ENCODE measurements around the gene RNF141.

The RNF141 gene

GRCh38 chr11:10540915-10541560, at the start of gene RNF141:
TSS of gene RNF141 (minus strand) at chr11:10541187. CDS start at chr11:10534158, 7,029 bp downstream.
- peak within 1 kb of the TSS; percentile 85 for H3K4me3 ChIP-seq (ENCODE audit: control insufficient read depth, low read depth, low read length)
- peak; percentile 62 for TF ChIP-seq CTCF (conservative IDR thresholded peaks at IDR 0.05; ENCODE audit: control insufficient read depth, insufficient read depth, low read depth, low read length)
- peak; percentile 83 for DNase-seq (ENCODE audit: low read depth)

- DNase-seq (ENCODE audit: low read depth): no peak
- H3K4me3 ChIP-seq (ENCODE audit: control insufficient read depth, low read depth, low read length): no peak overlapping the region
- TF ChIP-seq CTCF (conservative IDR thresholded peaks at IDR 0.05; ENCODE audit: control insufficient read depth, insufficient read depth, low read depth, low read length): no peak
Measured at GRCh38 chr11:10590218-10590915, 49.4 kb upstream of the RNF141 start.

- no peak for DNase-seq (ENCODE audit: low read depth)
- no peak for TF ChIP-seq CTCF (conservative IDR thresholded peaks at IDR 0.05; ENCODE audit: control insufficient read depth, insufficient read depth, low read depth, low read length)
- no peak overlapping the region for H3K4me3 ChIP-seq (ENCODE audit: control insufficient read depth, low read depth, low read length)
Measured at GRCh38 chr11:10588904-10589303, 47.9 kb upstream of the RNF141 start.

GRCh38 chr11:10587995-10588394, 47.0 kb upstream of the RNF141 start:
- no peak for TF ChIP-seq CTCF (conservative IDR thresholded peaks at IDR 0.05; ENCODE audit: control insufficient read depth, insufficient read depth, low read depth, low read length)
- DNase-seq (ENCODE audit: low read depth): no peak
- H3K4me3 ChIP-seq (ENCODE audit: control insufficient read depth, low read depth, low read length): no peak overlapping the region

- no peak overlapping the region for H3K4me3 ChIP-seq (ENCODE audit: control insufficient read depth, low read depth, low read length)
- TF ChIP-seq CTCF (conservative IDR thresholded peaks at IDR 0.05; ENCODE audit: control insufficient read depth, insufficient read depth, low read depth, low read length): no peak
- DNase-seq (ENCODE audit: low read depth): no peak
Measured at GRCh38 chr11:10587388-10587787, 46.4 kb upstream of the RNF141 start.

- DNase-seq (ENCODE audit: low read depth): no peak
- TF ChIP-seq CTCF (conservative IDR thresholded peaks at IDR 0.05; ENCODE audit: control insufficient read depth, insufficient read depth, low read depth, low read length): no peak
- H3K4me3 ChIP-seq (ENCODE audit: control insufficient read depth, low read depth, low read length): no peak overlapping the region
Measured at GRCh38 chr11:10584071-10584501, 43.1 kb upstream of the RNF141 start.
